DOHH2 (cell line): ENCODE data around the gene MIXL1.
A peak's percentile ranks its signal among the peaks of the same experiment; 100 is the strongest.

Experiments
- H3F3A ChIP-seq: fragments of 200-600 bp; sonication (generic), shearing (Covaris generic); 2 replicates; pipeline ENCODE4 v1.6.0; 2016; ENCODE audit warnings: antibody characterized with exemption, mild to moderate bottlenecking; ENCODE audit not compliant: control insufficient read depth, insufficient read depth
- H3K27ac ChIP-seq: fragments of 200-600 bp; sonication (generic); 2 replicates; pipeline ENCODE4 v1.5.1; 2014; ENCODE audit warnings: low read depth, mild to moderate bottlenecking, low read length, moderate library complexity
- H3K27me3 ChIP-seq: fragments of 200-600 bp; sonication (generic); 2 replicates; pipeline ENCODE4 v1.6.1; 2014; ENCODE audit warnings: mild to moderate bottlenecking, low read length, mixed read lengths; ENCODE audit not compliant: control insufficient read depth
- H3K36me3 ChIP-seq: fragments of 200-600 bp; sonication (generic); 2 replicates; pipeline ENCODE4 v1.6.1; 2014; ENCODE audit warnings: mild to moderate bottlenecking, low read length, moderate library complexity, mixed read lengths; ENCODE audit not compliant: control insufficient read depth
- H3K4me1 ChIP-seq: fragments of 200-600 bp; sonication (generic); 2 replicates; pipeline ENCODE4 v1.6.1; 2014; ENCODE audit warnings: mild to moderate bottlenecking, low read length, mixed read lengths; ENCODE audit not compliant: control insufficient read depth
- H3K4me2 ChIP-seq: fragments of 200-600 bp; sonication (generic); 2 replicates; pipeline ENCODE4 v1.6.0; 2014; ENCODE audit warnings: mild to moderate bottlenecking, low read length, moderate library complexity
- H3K4me3 ChIP-seq: fragments of 200-600 bp; sonication (generic); 2 replicates; pipeline ENCODE4 v1.5.1; 2014; ENCODE audit warnings: mild to moderate bottlenecking, low read length, mixed read lengths
- H3K79me2 ChIP-seq: fragments of 200-600 bp; sonication (generic); 2 replicates; pipeline ENCODE4 v1.6.1; 2014; ENCODE audit warnings: mild to moderate bottlenecking, low read length, mixed read lengths; ENCODE audit not compliant: control insufficient read depth
- H3K9me2 ChIP-seq: fragments of 200-600 bp; sonication (generic); replicated peaks from 2 replicates; pipeline ENCODE4 v1.6.1; 2014; ENCODE audit warnings: mild to moderate bottlenecking, low read length, mixed read lengths; ENCODE audit not compliant: control insufficient read depth
- H3K9me3 ChIP-seq: fragments of 200-600 bp; sonication (generic); 2 replicates; pipeline ENCODE4 v1.6.1; 2014; ENCODE audit warnings: antibody characterized with exemption, low read length, mixed read lengths; ENCODE audit not compliant: control insufficient read depth, insufficient read depth
- H4K20me1 ChIP-seq: fragments of 200-600 bp; sonication (generic); 2 replicates; pipeline ENCODE4 v1.6.0; 2014; ENCODE audit warnings: low read depth, mild to moderate bottlenecking, antibody characterized with exemption, low read length, moderate library complexity; ENCODE audit not compliant: control insufficient read depth, insufficient read depth
- CTCF ChIP-seq: fragments of 200-600 bp; sonication (generic); IDR thresholded peaks from one replicate; pipeline ENCODE4 v1.5.1; 2014; ENCODE audit warnings: antibody characterized with exemption, mild to moderate bottlenecking, low read depth, low read length; ENCODE audit not compliant: poor library complexity, severe bottlenecking
- EZH2phosphoT487 ChIP-seq: fragments of 200-600 bp; sonication (generic); IDR thresholded peaks from 2 replicates; pipeline ENCODE4 v1.6.1; 2017; ENCODE audit warnings: borderline replicate concordance, mild to moderate bottlenecking, antibody characterized with exemption, low read length, moderate library complexity, mixed read lengths

The MIXL1 gene

GRCh38 chr1:226185141-226186036 lies 38.1 kb upstream of the MIXL1 start:
- TF ChIP-seq CTCF = no peak
- TF ChIP-seq EZH2phosphoT487 = no peak
- no peak overlapping the region for H3K27ac ChIP-seq
- peaks cover 67% of the 10 kb centered on the region for H3K79me2 ChIP-seq
- H3K4me1 ChIP-seq = peaks cover 42% of the 10 kb centered on the region
- peaks cover 27% of the 10 kb centered on the region for H3K36me3 ChIP-seq
- H3K4me3 ChIP-seq = peak overlapping the region; percentile 96
- no peaks in the 10 kb centered on the region for H3K27me3 ChIP-seq
- no peaks in the 10 kb centered on the region for H3K9me3 ChIP-seq
- no peaks in the 10 kb centered on the region; the same call in 1 of the 2 replicates for H3F3A ChIP-seq
- 0 out of 2 replicates have a peak, but pooled peaks cover 5% of the 10 kb centered on the region for H4K20me1 ChIP-seq
- H3K9me2 ChIP-seq = no peaks in the 10 kb centered on the region
- peak overlapping the region; percentile 96 for H3K4me2 ChIP-seq

DNA sequence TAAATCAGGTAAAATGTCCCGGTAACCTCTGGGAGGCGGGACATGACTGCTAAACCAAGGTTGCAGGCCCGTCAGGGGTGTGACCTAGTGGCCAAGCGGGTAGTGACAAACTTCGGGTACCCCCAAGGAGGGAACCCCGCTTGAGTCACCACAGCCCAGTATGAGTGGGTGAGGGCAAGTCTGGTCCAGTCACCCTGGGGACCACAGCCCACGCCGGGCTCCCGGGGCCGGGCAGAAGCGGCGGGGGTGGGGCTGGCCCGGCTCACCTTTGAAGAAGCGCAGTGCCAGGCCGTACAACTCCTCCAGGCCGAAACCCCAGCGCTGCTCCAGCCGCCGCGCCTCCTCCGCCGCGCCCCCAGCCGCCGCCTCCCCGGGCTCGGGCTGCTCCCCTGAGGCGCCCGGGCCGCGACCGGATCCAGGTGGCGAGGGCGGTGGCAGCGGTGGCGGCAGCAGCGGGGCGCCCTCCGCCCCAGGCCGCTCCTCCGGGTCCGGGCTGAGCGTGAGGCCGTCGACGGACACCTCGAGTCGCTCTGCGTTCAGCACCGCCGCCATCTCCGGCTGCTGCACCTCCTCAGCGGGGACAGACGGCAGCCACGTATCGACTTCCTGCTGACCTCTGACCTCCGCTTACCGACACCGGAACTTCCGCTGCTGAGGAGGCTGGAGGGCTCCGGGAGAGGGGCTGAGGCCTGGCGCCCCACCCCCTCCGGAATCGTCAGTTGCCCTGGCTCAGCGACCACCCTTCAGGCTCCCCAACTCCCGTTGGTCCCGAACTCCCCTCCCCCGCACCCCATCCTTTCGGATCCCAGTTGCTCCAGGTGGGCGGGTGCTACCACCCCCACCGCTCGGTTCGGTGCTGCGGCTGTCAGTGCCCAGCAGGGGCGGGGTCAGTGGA lies 37.1 kb upstream of the MIXL1 start, which contains the start of gene ACBD3:
Gene ACBD3, minus strand, starts transcription at position 618 of the 895 bp plus-strand sequence. Its CDS starts 66 bp downstream, at position 552.
- Histone ChIP-seq H3K9me3 (no peaks in the 10 kb centered on the region), H3K9me2 (no peaks in the 10 kb centered on the region), H3K4me1 (peaks cover 41% of the 10 kb centered on the region), H3F3A (no peaks in the 10 kb centered on the region; the same call in 1 of the 2 replicates), H3K36me3 (peaks cover 21% of the 10 kb centered on the region), H3K79me2 (peaks cover 57% of the 10 kb centered on the region), H3K4me2 (peak within 1 kb of the TSS; percentile 96), H3K4me3 (peak within 1 kb of the TSS; percentile 96), H3K27me3 (no peaks in the 10 kb centered on the region), H4K20me1 (0 out of 2 replicates have a peak, but pooled peaks cover 5% of the 10 kb centered on the region), H3K27ac (peak within 1 kb of the TSS; percentile 68)
- no peak for TF ChIP-seq CTCF

DNA sequence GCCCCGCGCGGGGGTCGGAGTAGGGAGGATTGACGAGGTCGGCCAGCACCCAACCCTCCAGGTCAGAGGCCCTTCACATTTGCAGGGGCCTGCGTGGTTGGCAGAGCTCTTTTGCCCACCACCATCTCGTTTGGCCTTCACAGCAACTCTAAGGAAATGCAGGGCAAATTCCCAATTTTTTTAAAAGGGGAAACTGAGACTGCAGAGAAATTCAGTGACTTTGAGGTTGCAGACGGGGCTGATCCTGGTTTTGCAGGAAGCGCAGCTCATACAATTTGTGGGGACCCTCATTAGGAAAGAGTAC lies 36.5 kb upstream of the MIXL1 start:
- H3K4me2 ChIP-seq = peak overlapping the region; percentile 96
- no peaks in the 10 kb centered on the region; the same call in 1 of the 2 replicates for H3F3A ChIP-seq
- H3K9me3 ChIP-seq = no peaks in the 10 kb centered on the region
- no peaks in the 10 kb centered on the region for H3K9me2 ChIP-seq
- H3K79me2 ChIP-seq = peaks cover 51% of the 10 kb centered on the region
- peaks cover 16% of the 10 kb centered on the region for H3K36me3 ChIP-seq
- H3K27me3 ChIP-seq = no peaks in the 10 kb centered on the region
- peak overlapping the region; percentile 68 for H3K27ac ChIP-seq
- peaks cover 35% of the 10 kb centered on the region for H3K4me1 ChIP-seq
- TF ChIP-seq EZH2phosphoT487 = no peak
- no peak for TF ChIP-seq CTCF
- H3K4me3 ChIP-seq = peak overlapping the region; percentile 96
- 0 out of 2 replicates have a peak, but pooled peaks cover 5% of the 10 kb centered on the region for H4K20me1 ChIP-seq
